ENCODE results near the gene DBNL.

Gene DBNL

DNA sequence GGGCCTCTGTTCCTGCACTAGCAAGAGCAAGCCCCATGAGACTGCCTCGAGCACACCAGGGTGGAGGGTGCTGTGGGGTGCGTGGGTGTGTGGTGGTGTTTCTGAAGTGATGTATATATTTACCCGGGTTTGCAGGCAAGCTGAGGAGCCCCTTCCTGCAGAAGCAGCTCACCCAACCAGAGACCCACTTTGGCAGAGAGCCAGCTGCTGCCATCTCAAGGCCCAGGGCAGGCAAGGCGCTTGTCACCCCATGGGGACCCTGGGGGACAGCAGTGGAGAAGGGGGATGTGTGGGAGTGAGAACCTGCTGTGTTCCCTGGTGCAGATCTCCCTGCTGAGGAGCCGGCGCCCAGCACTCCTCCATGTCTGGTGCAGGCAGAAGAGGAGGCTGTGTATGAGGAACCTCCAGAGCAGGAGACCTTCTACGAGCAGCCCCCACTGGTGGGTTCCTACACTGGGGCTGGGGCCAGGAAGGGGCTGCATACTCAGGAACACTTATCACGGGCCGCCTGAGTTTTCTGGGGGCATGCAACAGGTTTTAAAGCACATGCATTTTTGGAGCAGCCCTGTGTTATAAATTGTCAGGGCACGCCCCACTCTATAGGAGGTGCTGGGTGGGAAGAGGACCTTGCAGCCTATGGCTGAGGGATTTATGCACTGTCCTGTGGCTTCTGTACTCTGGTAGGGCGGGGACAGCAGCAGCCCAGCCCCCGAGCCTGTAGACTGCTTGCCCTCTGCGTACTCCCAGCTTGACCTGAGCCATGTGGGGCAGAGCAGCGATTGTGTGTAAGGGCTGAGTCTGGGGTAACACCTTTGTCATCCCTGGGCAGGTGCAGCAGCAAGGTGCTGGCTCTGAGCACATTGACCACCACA is 15.0 kb downstream of the DBNL start:
- in situ Hi-C loops (cut with MboI; ENCODE audit: low pct_unique_long_range_greater_than_20kb, low sequenced_read_pairs) = no loop called here
- no peak for DNase-seq

DNA sequence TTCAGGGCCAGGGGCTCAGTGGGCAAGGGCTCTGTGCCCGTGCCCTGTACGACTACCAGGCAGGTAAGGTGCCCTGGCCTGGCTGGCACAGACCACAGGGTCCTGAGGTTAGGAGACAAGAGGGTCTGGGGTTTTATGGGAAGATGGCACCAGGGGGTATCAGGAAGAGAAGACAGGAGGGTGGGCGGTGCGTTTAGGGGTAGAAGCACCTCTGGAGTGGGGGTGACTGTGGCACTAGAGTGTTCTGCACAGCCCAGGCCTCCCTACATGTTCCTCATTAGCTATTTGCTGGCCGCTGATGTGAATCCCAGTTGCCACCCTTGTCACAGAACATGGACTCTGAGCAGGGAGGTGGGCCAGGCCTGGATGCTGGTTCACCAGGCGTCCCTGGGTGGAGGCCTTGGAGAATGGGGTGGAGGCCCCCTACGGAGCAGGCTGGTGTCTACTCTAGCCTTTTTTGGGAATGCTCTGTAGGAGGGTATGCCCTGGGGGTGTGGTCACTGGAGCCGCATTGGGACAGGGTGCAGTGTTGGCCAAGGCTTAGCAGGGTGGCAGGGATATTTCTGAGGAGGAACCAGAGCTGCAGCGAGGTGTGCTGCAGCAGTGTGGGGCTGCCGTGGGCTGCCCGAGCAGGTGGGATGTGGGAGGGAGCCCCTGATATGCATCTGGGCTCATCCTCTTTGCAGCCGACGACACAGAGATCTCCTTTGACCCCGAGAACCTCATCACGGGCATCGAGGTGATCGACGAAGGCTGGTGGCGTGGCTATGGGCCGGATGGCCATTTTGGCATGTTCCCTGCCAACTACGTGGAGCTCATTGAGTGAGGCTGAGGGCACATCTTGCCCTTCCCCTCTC is 15.8 kb downstream of the DBNL start:
- no peak for DNase-seq

DNA sequence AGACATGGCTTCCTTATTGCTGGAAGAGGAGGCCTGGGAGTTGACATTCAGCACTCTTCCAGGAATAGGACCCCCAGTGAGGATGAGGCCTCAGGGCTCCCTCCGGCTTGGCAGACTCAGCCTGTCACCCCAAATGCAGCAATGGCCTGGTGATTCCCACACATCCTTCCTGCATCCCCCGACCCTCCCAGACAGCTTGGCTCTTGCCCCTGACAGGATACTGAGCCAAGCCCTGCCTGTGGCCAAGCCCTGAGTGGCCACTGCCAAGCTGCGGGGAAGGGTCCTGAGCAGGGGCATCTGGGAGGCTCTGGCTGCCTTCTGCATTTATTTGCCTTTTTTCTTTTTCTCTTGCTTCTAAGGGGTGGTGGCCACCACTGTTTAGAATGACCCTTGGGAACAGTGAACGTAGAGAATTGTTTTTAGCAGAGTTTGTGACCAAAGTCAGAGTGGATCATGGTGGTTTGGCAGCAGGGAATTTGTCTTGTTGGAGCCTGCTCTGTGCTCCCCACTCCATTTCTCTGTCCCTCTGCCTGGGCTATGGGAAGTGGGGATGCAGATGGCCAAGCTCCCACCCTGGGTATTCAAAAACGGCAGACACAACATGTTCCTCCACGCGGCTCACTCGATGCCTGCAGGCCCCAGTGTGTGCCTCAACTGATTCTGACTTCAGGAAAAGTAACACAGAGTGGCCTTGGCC is 16.6 kb downstream of the DBNL start:
- in situ Hi-C loops (cut with MboI; ENCODE audit: low pct_unique_long_range_greater_than_20kb, low sequenced_read_pairs) = no loop called here
- no peak for DNase-seq

More for the DNA sequence above, 15.8 kb downstream of the DBNL start:
- in situ Hi-C loops (cut with MboI; ENCODE audit: low pct_unique_long_range_greater_than_20kb, low sequenced_read_pairs) = no loop called here

DNA sequence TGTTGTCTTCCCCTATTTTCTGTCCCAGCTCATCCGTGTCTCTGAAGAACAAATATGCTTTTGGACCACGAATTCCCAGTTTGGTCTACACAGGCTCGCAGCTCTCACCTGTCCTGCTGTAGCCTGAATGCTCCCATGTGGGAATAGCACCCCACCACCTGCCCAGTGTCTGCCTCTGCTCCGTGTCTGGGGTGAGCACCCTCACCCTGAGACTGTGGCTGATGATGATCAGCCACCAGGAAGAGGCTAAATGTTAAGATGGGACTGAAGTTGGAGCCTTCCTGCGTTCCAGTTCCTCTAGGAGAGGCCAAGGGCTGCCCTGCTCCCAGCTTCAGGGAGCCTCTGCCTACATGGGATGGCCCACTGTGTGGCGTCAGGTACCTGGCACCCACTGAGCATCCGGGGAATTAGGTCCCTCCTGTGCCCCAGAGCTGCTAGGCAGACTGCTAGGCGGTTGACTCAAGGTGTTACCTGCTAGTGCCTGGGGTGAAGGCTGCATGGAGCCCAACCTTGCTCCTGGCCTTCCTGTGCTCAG is 17.2 kb downstream of the DBNL start:
- DNase-seq = no peak
- in situ Hi-C loops (cut with MboI; ENCODE audit: low pct_unique_long_range_greater_than_20kb, low sequenced_read_pairs) = no loop called here

DNA sequence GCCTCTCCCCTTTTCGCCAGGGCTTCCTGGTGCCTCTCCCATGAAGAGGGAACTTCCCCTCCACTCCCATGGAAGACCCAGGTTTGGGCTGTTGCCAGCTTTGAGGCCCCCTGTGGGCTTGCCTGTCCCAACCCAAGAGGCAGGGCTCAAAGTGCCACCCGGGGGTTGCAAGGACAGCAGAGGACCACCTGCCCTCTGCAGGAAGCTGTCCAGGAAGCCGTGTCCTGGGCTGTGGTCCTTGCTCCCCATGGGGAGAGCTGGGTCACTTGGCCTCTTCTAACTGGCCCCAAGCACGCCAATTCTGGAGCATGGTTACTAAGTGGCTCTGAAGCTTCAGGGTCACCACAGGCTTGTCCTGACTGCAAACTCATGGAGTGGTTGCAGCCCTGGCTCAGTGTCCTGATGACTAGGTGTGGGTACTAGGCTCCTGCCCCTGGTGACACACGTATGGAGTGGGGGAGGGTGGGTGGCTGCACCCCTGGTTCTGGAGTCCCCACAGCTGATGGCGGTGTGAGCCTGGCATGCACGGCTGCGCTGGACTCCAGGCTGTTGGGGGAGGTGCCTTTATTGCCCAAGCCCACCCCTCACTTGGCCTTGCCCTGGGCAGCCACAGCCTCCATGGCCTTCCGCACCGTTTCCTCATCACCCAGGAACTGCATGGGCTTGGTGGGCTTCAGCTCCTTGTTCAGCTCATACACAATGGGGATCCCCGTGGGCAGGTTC is 17.8 kb downstream of the DBNL start:
- no peak for DNase-seq
- in situ Hi-C loops (cut with MboI; ENCODE audit: low pct_unique_long_range_greater_than_20kb, low sequenced_read_pairs) = no loop called here

DNA sequence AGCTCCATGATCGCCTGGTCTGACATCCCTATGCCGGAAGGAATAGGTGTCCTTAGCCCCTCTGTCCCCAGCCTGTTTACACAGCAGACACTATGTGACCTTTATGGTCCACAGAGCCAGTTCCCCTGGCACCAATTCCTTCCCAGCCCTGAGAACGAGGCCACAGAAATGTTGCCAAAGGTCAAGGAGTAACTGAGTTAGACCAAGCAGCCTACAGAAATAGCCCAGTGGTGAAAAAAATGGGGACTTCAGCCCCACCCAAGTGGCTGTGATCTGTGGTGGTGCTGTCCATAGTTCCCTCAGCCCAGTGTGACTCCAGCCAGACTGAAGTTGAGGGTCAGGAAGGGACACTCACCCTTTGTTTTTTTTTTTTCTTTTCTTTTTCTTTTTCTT is 18.4 kb downstream of the DBNL start:
- in situ Hi-C loops (cut with MboI; ENCODE audit: low pct_unique_long_range_greater_than_20kb, low sequenced_read_pairs) = no loop called here
- no peak for DNase-seq

DNA sequence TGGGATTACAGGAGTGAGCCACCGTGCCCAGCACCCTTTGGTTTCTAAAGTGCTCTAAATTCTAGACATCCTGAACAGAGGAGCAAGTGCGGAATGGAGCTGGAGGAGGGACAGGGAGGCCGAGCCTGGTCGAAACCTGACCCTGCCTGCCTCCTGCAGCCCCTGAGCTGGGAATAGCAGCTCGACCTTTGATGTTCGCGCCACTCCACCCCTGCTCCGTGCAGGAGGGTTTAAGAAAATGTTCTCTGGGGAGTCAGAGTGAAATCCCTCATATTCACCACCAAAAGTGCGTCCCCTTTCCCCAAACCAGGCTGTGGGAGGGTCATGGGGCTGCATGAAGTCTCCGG is 19.0 kb downstream of the DBNL start:
- in situ Hi-C loops (cut with MboI; ENCODE audit: low pct_unique_long_range_greater_than_20kb, low sequenced_read_pairs) = no loop called here

DNA sequence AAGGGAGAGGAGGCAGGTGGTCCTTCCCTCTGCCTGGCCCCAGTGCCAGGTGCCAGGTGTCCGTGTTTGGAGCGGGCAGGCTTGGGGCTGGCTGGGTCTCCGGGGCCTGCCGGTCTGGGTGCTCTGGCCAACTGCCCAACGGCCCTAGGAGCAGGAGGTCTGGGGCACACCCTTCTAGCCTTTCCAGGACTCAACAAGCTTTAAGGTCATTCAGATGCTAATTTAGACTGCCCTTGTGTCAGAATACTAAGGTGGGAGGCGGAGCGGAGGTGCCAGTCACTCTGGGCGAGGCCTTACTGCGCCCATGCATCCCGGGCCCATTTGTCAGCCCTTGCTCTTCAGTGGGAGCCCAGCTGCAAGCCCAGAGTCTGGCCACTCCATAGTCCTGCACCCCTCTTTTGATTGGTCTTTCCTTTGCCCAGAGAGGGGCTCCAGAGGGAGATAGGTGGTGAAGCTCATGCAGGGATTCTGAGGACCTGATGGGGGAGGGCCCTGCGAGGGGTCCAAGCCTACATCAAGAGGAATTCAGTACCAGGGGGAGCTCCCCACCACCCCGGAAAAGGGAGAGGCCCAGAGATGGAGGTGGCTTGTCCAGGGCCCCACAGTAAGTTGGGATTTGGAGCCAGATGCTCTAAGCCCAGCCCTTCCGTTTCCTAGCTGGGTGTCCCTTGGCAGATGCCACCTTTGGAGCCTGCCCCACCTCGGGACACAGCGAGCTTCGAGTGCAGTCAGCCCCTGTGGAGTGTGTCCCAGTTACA is 19.6 kb downstream of the DBNL start:
- in situ Hi-C loops (cut with MboI; ENCODE audit: low pct_unique_long_range_greater_than_20kb, low sequenced_read_pairs) = no loop called here
- DNase-seq = no peak

More for the DNA sequence above, 19.0 kb downstream of the DBNL start:
- no peak for DNase-seq

DNA sequence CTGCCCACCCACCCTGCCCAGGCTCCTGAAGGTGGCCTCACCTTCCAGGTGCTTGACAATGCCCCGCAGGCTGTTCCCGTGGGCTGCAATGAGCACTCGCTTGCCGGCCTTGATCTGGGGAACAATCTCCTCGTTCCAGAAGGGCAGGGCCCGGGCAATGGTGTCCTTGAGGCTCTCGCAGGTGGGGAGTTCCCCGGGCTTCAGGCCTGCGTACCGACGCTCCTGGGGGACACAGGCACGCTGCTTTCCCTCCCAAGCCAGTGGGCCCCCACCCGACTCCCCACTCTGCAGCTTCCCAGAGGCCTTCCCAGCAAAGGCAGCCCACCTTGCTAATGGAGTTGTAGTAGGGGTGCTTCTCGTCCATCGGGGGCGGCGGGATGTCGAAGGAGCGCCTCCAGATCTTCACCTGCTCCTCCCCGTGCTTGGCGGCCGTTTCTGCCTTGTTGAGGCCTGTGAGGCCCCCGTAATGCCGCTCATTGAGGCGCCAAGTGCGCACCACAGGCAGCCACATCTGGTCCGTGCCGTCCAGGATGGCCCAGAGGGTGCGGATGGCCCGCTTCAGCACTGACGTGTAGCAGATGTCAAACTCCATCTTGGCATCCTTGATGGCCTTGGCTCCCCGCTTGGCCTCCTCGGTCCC is 20.4 kb downstream of the DBNL start:
- in situ Hi-C loops (cut with MboI; ENCODE audit: low pct_unique_long_range_greater_than_20kb, low sequenced_read_pairs) = no loop called here
- DNase-seq = no peak

DNA sequence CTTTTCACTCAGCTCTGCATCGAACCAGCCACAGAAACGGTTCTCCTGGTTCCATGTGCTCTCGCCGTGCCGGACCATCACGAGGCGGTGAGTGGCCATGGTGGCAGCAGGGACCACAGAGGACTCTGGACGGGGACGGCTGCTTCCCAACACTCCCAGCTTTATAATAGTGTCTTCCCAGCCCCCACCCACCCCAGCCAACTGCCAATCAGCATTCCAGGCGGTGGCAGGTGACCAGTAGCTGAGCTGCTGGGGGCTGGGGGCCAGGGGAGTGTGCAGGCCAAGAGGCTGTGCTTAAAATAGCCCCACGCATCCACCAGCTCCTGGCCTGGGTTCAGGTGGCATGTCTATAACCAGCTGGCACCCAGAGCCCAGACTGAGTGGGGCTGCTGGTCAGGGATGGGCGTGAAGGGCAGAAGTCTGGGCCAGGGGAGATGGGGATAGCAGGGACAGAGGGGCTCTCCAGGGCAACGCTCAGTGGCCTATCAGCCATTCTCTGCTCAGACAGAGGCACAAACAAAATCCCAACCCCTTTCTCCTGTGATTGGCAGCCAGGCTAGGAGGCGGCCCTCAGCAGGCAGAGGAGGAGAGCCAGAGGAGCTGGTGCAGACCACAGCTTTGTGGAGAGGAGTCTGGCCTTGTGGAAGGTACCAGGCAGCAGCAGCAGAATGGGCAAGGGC is 21.1 kb downstream of the DBNL start, which contains the start of gene PGAM2:
PGAM2 (minus strand) TSS at position 137 of the 680 bp plus-strand sequence; CDS start at position 99, 38 bp downstream.
- no peak for DNase-seq
- in situ Hi-C loops (cut with MboI; ENCODE audit: low pct_unique_long_range_greater_than_20kb, low sequenced_read_pairs) = no loop called here

DNA sequence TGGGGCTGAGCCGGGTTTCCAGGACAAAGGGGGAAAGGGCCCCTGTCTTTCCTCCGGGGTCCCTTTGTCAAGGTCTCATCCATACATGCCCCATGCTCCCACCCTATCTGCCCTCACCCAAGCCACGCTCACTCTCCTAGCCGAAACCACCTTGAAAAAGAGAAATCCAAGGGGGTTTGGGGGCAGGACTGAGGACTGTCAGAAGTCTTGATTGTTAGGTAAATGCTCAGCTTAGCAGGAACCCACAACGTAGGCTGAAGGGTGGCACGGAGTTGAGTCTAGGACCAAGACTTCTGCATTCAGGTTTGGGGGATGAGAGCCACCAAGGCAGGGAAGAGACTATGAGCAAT is 21.6 kb downstream of the DBNL start:
- in situ Hi-C loops (cut with MboI; ENCODE audit: low pct_unique_long_range_greater_than_20kb, low sequenced_read_pairs) = no loop called here
- DNase-seq = no peak

DNA sequence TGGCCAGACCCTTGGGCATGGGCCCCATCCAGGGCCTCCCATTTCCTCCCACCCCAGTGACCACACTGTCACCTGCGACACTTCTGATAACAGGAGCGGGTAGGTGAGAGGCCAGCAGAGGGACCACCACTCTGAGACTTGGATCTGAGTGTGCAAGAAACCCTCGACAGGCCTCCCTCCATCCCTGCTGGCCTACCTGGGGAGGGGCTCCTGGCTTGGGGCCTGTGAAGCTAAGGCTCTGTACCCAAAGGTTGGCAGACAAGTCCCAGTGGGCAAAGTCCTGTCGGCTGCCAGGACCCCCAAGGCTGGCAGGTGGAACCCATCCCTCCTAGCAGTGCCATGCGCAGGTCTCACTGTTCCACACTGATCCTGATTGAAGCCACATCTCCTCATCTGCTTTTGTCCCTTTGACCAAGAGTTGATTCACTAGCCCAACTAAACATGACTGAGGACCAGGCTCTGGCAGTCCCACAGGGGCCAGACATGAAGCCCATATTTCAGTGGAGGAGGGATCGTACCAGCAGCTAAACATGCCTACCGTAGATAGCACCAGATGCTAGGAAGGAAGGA is 22.1 kb downstream of the DBNL start:
- no peak for DNase-seq
- in situ Hi-C loops (cut with MboI; ENCODE audit: low pct_unique_long_range_greater_than_20kb, low sequenced_read_pairs) = no loop called here

DNA sequence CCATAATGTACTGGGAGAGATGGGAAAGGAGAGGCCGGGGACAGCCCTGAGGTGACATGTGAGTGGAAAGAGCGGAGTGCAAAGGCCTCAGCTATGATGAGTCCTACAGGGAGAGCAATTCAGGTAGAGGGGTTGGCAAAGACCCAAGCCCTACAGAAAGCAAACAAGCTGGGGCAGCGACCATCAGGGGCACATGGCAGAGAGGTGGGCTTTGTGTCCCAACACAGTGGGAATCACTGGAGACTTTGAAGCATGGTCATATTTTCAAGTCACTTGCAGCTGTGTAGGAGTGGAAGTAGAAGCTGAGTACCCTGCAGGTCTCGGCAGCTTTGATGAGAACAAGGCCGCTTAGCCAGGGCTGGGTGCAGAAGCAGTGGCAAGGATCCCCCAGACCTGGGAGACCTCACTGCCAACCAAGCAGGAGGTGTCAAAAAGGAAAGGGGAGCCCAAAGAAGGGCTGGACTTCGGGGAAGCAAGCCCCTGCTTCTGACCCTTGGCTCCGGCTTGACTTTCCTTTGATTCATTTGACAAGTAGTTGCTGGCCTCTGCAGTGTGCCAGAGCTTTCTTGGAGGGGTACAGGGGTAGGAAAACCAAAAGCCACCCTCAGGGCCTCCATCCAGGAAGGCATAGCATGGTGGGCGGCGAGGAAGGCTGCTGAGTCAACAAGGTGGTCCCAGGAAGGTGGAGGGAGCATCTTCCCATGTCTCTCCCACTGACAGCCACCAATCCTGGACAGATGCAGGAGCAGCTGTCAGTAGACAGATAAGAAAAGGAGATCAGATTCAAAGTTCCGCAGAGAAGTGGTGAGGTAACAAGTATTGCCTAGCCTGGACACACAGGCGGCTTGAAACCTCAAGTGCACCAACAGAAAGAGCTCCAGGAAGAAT is 22.8 kb downstream of the DBNL start:
- DNase-seq = no peak

DNA sequence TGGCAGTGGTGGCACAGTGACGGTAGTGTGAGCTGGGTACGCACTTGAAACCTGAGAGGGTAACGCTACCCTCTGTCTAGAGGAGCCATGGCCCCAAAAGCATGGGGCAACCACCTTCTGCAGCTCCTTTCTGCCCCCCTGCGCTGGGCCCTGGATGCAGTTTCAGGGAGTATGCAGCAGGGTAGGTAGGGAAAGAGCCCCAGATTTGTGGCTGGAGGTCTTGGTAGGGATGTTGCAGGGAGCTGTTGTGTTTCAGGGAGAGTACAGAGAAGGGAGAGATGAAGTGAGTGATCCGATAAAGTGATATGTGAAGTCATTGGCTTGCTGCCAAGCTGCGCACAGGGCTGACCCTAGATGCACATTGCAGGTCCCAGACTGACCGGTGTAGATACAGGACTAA is 23.6 kb downstream of the DBNL start:
- DNase-seq = no peak
- in situ Hi-C loops (cut with MboI; ENCODE audit: low pct_unique_long_range_greater_than_20kb, low sequenced_read_pairs) = no loop called here

More for the DNA sequence above, 22.8 kb downstream of the DBNL start:
- in situ Hi-C loops (cut with MboI; ENCODE audit: low pct_unique_long_range_greater_than_20kb, low sequenced_read_pairs) = no loop called here

DNA sequence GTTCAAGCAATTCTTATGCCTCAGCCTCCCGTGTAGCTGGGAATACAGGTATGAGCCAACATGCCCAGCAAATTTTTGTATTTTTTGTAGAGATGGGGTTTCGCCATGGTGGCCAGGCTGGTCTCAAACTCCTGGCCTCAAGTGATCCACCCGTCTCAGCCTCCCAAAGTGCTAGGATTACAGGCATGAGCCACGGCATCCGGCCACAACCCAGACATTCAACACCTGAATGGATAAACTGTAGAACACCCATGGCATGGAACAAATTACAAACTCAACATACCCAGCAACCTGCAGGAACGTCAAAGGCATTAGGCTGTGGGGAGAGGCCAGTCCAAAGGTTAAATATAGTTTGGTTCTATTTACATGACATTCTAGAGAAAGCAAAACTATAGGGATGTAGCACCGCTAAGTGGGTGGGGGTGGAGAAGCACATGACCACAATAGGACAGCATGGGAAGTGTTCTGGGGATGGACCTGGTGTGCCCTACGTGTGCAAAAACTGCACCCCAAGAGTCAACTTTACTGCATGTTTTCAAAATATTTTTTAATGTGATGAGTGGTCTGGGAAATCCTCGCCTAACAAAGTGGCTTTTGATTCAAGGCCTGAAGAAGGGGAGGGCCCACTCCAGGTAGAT is 27.3 kb downstream of the DBNL start:
- DNase-seq = no peak
- in situ Hi-C loops (cut with MboI; ENCODE audit: low pct_unique_long_range_greater_than_20kb, low sequenced_read_pairs) = no loop called here
